HepG2 (cell line): Measurements from ENCODE around the gene PCYT2. TPM values are rescaled to one million over a fixed set of nuclear protein-coding genes. Genes with fewer than 3 reads are reported as not detected.

Experiments used
- MATR3 ChIP-seq: sonication (generic); formaldehyde crosslinking; IDR thresholded peaks from 2 replicates; pipeline ENCODE4 v1.4.0; 2020; ENCODE audit warnings: missing genetic modification reagents
- PAX8 ChIP-seq: sonication (generic); formaldehyde crosslinking; IDR thresholded peaks from 2 replicates; pipeline ENCODE4 v1.8.0; 2022; ENCODE audit warnings: mild to moderate bottlenecking, missing genetic modification reagents, borderline replicate concordance
- PRDM10 ChIP-seq: sonication (generic); formaldehyde crosslinking; IDR thresholded peaks from 2 replicates; pipeline ENCODE4 v1.4.0; 2020; ENCODE audit warnings: low read depth, missing genetic modification reagents
- SETDB1 ChIP-seq: sonication (generic); formaldehyde crosslinking; IDR thresholded peaks from 2 replicates; pipeline ENCODE4 v1.5.1; 2020; ENCODE audit warnings: missing genetic modification reagents, mild to moderate bottlenecking, borderline replicate concordance
- ZFP36 ChIP-seq: fragments of 150-350 bp; IDR thresholded peaks from 2 replicates; pipeline ENCODE4 v1.6.1; 2018; ENCODE audit warnings: borderline replicate concordance, low read length, low read depth; ENCODE audit not compliant: partially characterized antibody
- ZNF407 ChIP-seq: sonication (generic); formaldehyde crosslinking; IDR thresholded peaks from one replicate; pipeline ENCODE4 v1.5.1; 2020; ENCODE audit warnings: mild to moderate bottlenecking, missing genetic modification reagents; ENCODE audit errors: not compliant biosample characterization
- ZNF687 ChIP-seq: sonication (generic); formaldehyde crosslinking; IDR thresholded peaks from 2 replicates; pipeline ENCODE4 v1.5.1; 2020; ENCODE audit warnings: mild to moderate bottlenecking, missing genetic modification reagents, moderate library complexity
- ZNF792 ChIP-seq: IDR thresholded peaks from 2 replicates; pipeline ENCODE4 v1.6.1; 2016
- polyA plus RNA-seq, 8 experiments: library from polyadenylated mRNA; depleted of rRNA in 3 of 8; stranded (reverse) in 7 of 8; unstranded in 1 of 8; fragments of >200 nt; fragmentation: Illumina TruSeq in 4 of 8; extraction: Trizol in 4 of 8; gene quantifications; 2 replicates each; pipeline versions ENCODE4 v1.2.1 to v1.2.3, GENCODE V29; 2011 to 2016; ENCODE audit warnings: low read depth in 4 of 8, missing spikeins in 1 of 8, mixed read lengths in 1 of 8; ENCODE audit not compliant: insufficient read depth in 1 of 8
- total RNA-seq, 5 experiments: library from RNA; depleted of rRNA; stranded (reverse); fragments of >200 nt; fragmentation: Illumina TruSeq; extraction: Trizol; gene quantifications; 2 replicates each; pipeline ENCODE4 v1.2.3, GENCODE V29; 2016; ENCODE audit warnings: low read depth in 1 of 5

The PCYT2 gene
- total and polyA plus RNA-seq, 2 of the 13 experiments (the other 11 are each of a cell fraction or from before 2014, with no cell fraction given): 147 to 297 TPM

GRCh38 chr17:81909966-81910839 is 996 bp downstream of the PCYT2 start (continued):
- TF ChIP-seq ZNF407 (no peak), MATR3 (CRISPR knock-in tag) (no peak), ZFP36 (no peak), SETDB1 (CRISPR knock-in tag) (no peak), ZNF687 (CRISPR knock-in tag) (peak; percentile 97), ZNF792 (CRISPR knock-in tag) (peak; percentile 29; the same call in 1 of the 2 replicates), PRDM10 (no peak; the same call in 1 of the 2 replicates), PAX8 (CRISPR knock-in tag) (peak; percentile 61; the same call in 1 of the 2 replicates)
